Activated T-helper 9 cell treated with anti-CD3 and anti-CD28 coated beads, Interleukin-2, amount 50 U/mL, for 16 hours (primary cell): Measurements from ENCODE around the gene POLR2E.

Experiments
- DNase-seq: peaks from one replicate; pipeline ENCODE4 v3.0.0-alpha.2; 2020; ENCODE audit warnings: low read depth

The POLR2E gene

GRCh38 chr19:1046836-1047695, 48.1 kb downstream of the POLR2E start:
- DNase-seq = no peak

- DNase-seq = no peak
These were observed 49.0 kb downstream of the POLR2E start for GRCh38 chr19:1046117-1046626.

DNA sequence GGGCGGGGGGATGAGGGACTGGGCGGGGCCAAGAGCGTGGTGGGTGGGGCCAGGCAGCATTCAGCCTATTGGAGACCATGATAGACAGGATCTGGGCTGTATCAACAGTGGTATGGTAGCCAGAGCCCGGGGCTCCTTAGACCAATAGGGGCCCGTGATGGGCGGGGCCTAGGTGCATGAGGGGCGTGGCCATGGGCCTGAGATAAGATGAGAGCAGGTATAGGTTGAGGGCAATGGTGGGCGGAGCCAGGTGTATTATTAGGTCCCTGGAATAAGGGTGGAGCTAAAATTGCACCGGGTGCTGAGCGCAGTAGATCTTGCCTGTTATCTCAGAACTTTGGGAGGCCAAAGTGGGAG, 50.0 kb downstream of the POLR2E start:
- no peak for DNase-seq

- no peak for DNase-seq
These were observed 52.3 kb downstream of the POLR2E start for GRCh38 chr19:1042689-1043511.

GRCh38 chr19:1041835-1042685, 53.1 kb downstream of the POLR2E start:
- no peak for DNase-seq

- no peak for DNase-seq
These were observed 53.8 kb downstream of the POLR2E start for GRCh38 chr19:1041272-1041834.

DNA sequence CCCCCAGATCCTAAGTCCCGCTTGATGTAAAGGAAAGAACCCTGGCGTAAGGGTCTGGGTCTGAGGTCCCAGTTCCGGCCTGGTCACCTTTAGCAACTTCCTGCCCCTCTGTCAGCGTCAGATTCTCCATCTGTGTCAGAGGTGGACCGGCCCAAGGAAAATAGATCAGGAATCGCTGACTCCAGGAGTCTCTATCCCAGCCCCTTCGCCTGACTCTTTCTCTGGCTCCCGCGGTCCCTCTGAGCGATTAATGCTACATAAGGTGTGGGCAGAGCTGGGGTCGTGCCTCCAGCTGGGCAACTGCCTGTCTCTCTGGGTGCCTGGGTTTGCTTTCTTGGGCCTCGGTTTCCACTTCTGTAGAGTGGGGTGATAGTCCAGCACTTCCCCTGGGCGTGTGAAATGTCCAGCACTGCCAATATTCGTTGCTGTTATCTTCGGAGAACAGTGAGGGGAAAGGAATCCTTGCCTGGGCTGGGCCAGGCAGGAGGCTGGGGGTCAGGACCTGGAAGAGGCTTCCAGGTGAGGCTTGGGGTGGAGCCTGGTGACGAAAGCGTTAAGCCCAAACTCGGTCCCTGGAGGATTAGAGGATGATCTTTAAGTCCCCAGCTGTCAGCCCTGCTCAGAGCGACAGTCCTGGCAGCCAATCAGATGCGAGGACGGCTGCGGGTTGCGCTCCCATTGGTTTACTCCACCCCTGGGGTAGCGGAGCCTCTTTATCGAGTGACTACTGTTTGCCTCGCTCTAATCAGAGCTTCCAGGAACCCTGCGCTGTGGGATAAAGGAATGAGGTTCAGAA, 54.5 kb downstream of the POLR2E start:
- peak; percentile 84 for DNase-seq

GRCh38 chr19:1039646-1040475, 55.3 kb downstream of the POLR2E start, which contains the start of gene ABCA7:
Gene ABCA7 (plus strand): TSS chr19:1040107. CDS start chr19:1041362, 1,255 bp downstream.
- peak; percentile 98 for DNase-seq

GRCh38 chr19:1038978-1039645, 56.1 kb downstream of the POLR2E start:
- no peak for DNase-seq

DNA sequence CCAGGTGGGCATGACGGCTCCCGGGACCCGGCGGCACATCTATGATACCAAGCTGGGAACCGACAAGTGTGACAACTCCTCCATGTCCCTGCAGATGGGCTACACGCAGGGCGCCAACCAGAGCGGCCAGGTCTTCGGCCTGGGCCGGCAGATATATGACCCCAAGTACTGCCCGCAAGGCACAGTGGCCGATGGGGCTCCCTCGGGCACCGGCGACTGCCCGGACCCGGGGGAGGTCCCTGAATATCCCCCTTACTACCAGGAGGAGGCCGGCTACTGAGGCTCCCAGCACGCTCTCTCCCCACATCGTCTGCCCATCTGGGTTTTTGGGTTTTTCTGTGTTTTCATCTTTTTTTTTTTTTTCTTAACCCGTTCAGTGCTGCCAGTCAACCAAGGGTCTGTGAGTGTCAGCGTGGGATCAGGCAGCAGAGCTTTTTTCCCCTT, 57.5 kb downstream of the POLR2E start:
- DNase-seq = no peak
